K562 (cell line): ENCODE results near the gene TRMT44. TPM values are rescaled to one million over a fixed set of nuclear protein-coding genes. Genes with fewer than 3 reads are reported as not detected.
"Not testable (repeated sequence)": the region's sequence is repeated elsewhere in the genome, so short reads cannot be mapped to it uniquely, and the experiment has no call there.

Experiments used
- ATAC-seq: fragments of 200-7000 bp; cut with Tn5 transposase; 3 replicates; pipeline ENCODE4 v1.9.1; 2020; ENCODE audit warnings: moderate library complexity
- BruUV-seq: library from RNA; stranded (reverse); fragments of 400-500 nt; replicated peaks from 2 replicates; lab custom pipeline; 2021; lab: Mats Ljungman, UMichigan
- CTCF ChIA-PET: fragments of 300-600 bp; formaldehyde crosslinking; extraction: SDS; loops from one replicate; lab custom pipeline; 2021; ENCODE audit warnings: low intra/inter-chr PET ratio; lab: Yijun Ruan, JAX
- POLR2A ChIA-PET: fragments of 300-600, 350-650 bp; sonication (Branson Sonifier 250); formaldehyde crosslinking; extraction: SDS; loops from one replicate; lab custom pipeline; 2021; ENCODE audit warnings: antibody characterized with exemption, inconsistent platforms; lab: Yijun Ruan, JAX
- DNase-seq, 4 experiments: peaks; one replicate each; pipeline versions ENCODE4 v3.0.0 to v3.0.0-alpha.2; 2011 to 2018; ENCODE audit warnings: low spot score in 3 of 4, mixed read lengths in 3 of 4; ENCODE audit errors: extremely low read depth in 1 of 4
- FAIRE-seq: peaks from 2 replicates; lab custom pipeline; 2011; peaks lifted over from hg19 to GRCh38; lab: Jason Lieb, UNC
- H2AFZ ChIP-seq: 2 replicates; pipeline ENCODE4 v1.6.0; 2011; ENCODE audit warnings: low read depth, low read length, control low read depth, inconsistent platforms
- H3K27ac ChIP-seq: fragments of 200-600 bp; 3 replicates; pipeline ENCODE4 v1.8.0; 2011; ENCODE audit warnings: low read depth, mild to moderate bottlenecking, control low read depth, inconsistent platforms, low read length, moderate library complexity, mixed read lengths; ENCODE audit errors: extremely low read depth
- H3K27me3 ChIP-seq, 2 experiments: fragments of 300-600 bp in 1 of 2; 2 replicates in 1 of 2; 3 replicates in 1 of 2; pipeline versions ENCODE4 v1.6.0 to v1.8.0; 2011; ENCODE audit warnings: inconsistent platforms in 2 of 2, low read length in 2 of 2, mild to moderate bottlenecking in 1 of 2, mixed read lengths in 1 of 2, moderate library complexity in 1 of 2; ENCODE audit not compliant: control insufficient read depth in 2 of 2, insufficient read depth in 2 of 2
- H3K36me3 ChIP-seq: fragments of 300-600 bp; 3 replicates; pipeline ENCODE4 v1.8.0; 2011; ENCODE audit warnings: mild to moderate bottlenecking, low read length, inconsistent platforms; ENCODE audit not compliant: control insufficient read depth, insufficient read depth
- H3K4me1 ChIP-seq, 2 experiments: fragments of 200-600 bp in 1 of 2; replicated peaks in 1 of 2; 2 replicates in 1 of 2; 3 replicates in 1 of 2; pipeline versions ENCODE4 v1.5.1 to v1.8.0; 2011; ENCODE audit warnings: inconsistent platforms in 2 of 2, low read length in 2 of 2, mild to moderate bottlenecking in 1 of 2, mixed read lengths in 1 of 2, moderate library complexity in 1 of 2; ENCODE audit not compliant: control insufficient read depth in 2 of 2, insufficient read depth in 2 of 2
- H3K4me2 ChIP-seq: 2 replicates; pipeline ENCODE4 v1.6.1; 2011; ENCODE audit warnings: low read length, control low read depth, inconsistent platforms, mixed read lengths; ENCODE audit not compliant: insufficient read depth
- H3K4me3 ChIP-seq: fragments of 200-600 bp; sonication (generic), shearing (Covaris generic); 2 replicates; pipeline ENCODE4 v1.5.1; 2016; ENCODE audit warnings: control low read depth, inconsistent platforms
- H3K79me2 ChIP-seq: fragments of 200-600 bp; 3 replicates; pipeline ENCODE4 v1.8.0; 2011; ENCODE audit warnings: low read length, inconsistent platforms; ENCODE audit not compliant: control insufficient read depth, insufficient read depth
- H3K9ac ChIP-seq, 2 experiments: 2 replicates each; pipeline versions ENCODE4 v1.6.0 to v1.6.1; 2011; ENCODE audit warnings: low read depth in 2 of 2, low read length in 2 of 2, control low read depth in 1 of 2, inconsistent platforms in 1 of 2, mild to moderate bottlenecking in 1 of 2, mixed read lengths in 1 of 2; ENCODE audit not compliant: insufficient read depth in 1 of 2
- H3K9me1 ChIP-seq: one replicate; pipeline ENCODE4 v1.6.0; 2011; ENCODE audit warnings: inconsistent platforms, mild to moderate bottlenecking, low read length, moderate library complexity; ENCODE audit not compliant: control insufficient read depth, insufficient read depth
- H3K9me3 ChIP-seq: replicated peaks from 2 replicates; pipeline ENCODE4 v1.5.1; 2011; ENCODE audit warnings: low read depth, low read length, inconsistent platforms; ENCODE audit not compliant: control insufficient read depth, insufficient read depth
- H4K20me1 ChIP-seq: replicated peaks from 2 replicates; pipeline ENCODE4 v1.6.1; 2011; ENCODE audit warnings: low read length, inconsistent platforms, mixed read lengths; ENCODE audit not compliant: control insufficient read depth, insufficient read depth
- CTBP1 ChIP-seq: fragments of 450-650 bp; IDR thresholded peaks from 2 replicates; pipeline ENCODE4 v1.6.1; 2016; ENCODE audit warnings: borderline replicate concordance
- MAFK ChIP-seq: IDR thresholded peaks from 2 replicates; pipeline ENCODE4 v1.6.1; 2011; ENCODE audit warnings: low read length, improper control_type of control experiment
- MGA ChIP-seq: fragments of 450-650 bp; IDR thresholded peaks from 2 replicates; pipeline ENCODE4 v1.6.1; 2016; ENCODE audit warnings: mild to moderate bottlenecking, moderate library complexity
- RFX1 ChIP-seq: fragments of 450-650 bp; IDR thresholded peaks from 2 replicates; pipeline ENCODE4 v1.6.1; 2016; ENCODE audit warnings: mild to moderate bottlenecking, moderate library complexity
- WGBS: fragments of 100-300 bp; shearing (Covaris generic); methylation state at CpG from one replicate; pipeline ENCODE4 v1.1.6; 2016; ENCODE audit warnings: low coverage, mixed read lengths; ENCODE audit not compliant: insufficient coverage; ENCODE audit errors: missing lambda C conversion rate; 5-methylcytosine and 5-hydroxymethylcytosine counted together
- in situ Hi-C: fragments of 300-500 bp; cut with MboI; formaldehyde crosslinking; loops from 4 replicates; pipeline ENCODE4 v1.15.0; 2018; ENCODE audit warnings: inconsistent platforms, mixed read lengths
- intact Hi-C: fragments of 100-400 bp; cut with micrococcal nuclease; formaldehyde crosslinking; loops from 2 replicates; pipeline ENCODE4 v1.14.2; 2022
- polyA plus RNA-seq, 8 experiments: library from polyadenylated mRNA; depleted of rRNA in 4 of 8; stranded (reverse) in 5 of 8; unstranded in 3 of 8; fragments of >200 nt; fragmentation: Nextera tagmentation in 2 of 8; fragmentation: Illumina TruSeq in 1 of 8; extraction: Ambion mirVana in 2 of 8; extraction: Trizol in 1 of 8; gene quantifications; 2 replicates each; pipeline versions ENCODE4 v1.2.1 to v1.2.3, GENCODE V29; 2011 to 2014; ENCODE audit warnings: inconsistent platforms in 1 of 8, missing spikeins in 1 of 8
- total RNA-seq, 7 experiments: library from RNA; depleted of rRNA in 6 of 7; stranded (reverse); fragments of >200 nt in 6 of 7; fragmentation: Illumina TruSeq in 2 of 7; extraction: Trizol in 2 of 7; gene quantifications; 2 replicates each; pipeline versions ENCODE4 v1.2.1 to v1.2.3, GENCODE V29; 2011 to 2021; ENCODE audit warnings: low replicate concordance in 1 of 7

Gene TRMT44
- total and polyA plus RNA-seq, 9 of the 15 experiments (the other 6 are each of a cell fraction or from before 2014, with no cell fraction given): 1.2 to 18.6 (median 10.0) TPM

- TF ChIP-seq MGA (peak; percentile 34; the same call in 1 of the 2 replicates), RFX1 (peak; percentile 44; the same call in 1 of the 2 replicates), CTBP1 (0 out of 2 replicates have a peak, but pooled peaks have one; percentile 15), MAFK (no peak)
Observed at GRCh38 chr4:8488791-8489369, 48.3 kb downstream of the TRMT44 start (continued).

- H2AFZ ChIP-seq, H3K4me1 ChIP-seq, POLR2A ChIA-PET, H3K9ac ChIP-seq, DNase-seq, H3K27ac ChIP-seq, CTCF ChIA-PET, H3K4me3 ChIP-seq, ATAC-seq, H3K36me3 ChIP-seq, FAIRE-seq, intact Hi-C loops, H4K20me1 ChIP-seq, H3K4me2 ChIP-seq, H3K79me2 ChIP-seq, BruUV-seq, in situ Hi-C loops, H3K9me3 ChIP-seq, H3K27me3 ChIP-seq, H3K9me1 ChIP-seq: not testable (repeated sequence)
- 80% methylated on average over 13 of the region's 23 CpGs for WGBS
Observed at GRCh38 chr4:8491478-8491877, 50.9 kb downstream of the TRMT44 start.
